ENCODE measurements around the gene ARFGEF3.

GRCh38 chr6:138290423-138290962 lies 128.8 kb downstream of the ARFGEF3 start:
- TF ChIP-seq ZNF23 (tag by site-specific recombination; IDR thresholded peaks at IDR 0.05; ENCODE audit: borderline replicate concordance) (no peak), CTCF (tag by site-specific recombination; IDR thresholded peaks at IDR 0.05) (no peak), ZNF777 (tag by site-specific recombination; IDR thresholded peaks at IDR 0.05; ENCODE audit: borderline replicate concordance) (no peak)
